Epithelial cell of proximal tubule (primary cell): Measurements from ENCODE around the gene CMTM8. TPM values are rescaled to one million over a fixed set of nuclear protein-coding genes. Genes with fewer than 3 reads are reported as not detected.

Experiments
- DNase-seq: peaks from one replicate; pipeline ENCODE4 v3.0.0-alpha.2; 2011; ENCODE audit warnings: low read depth
- H3K4me3 ChIP-seq: 2 replicates; pipeline ENCODE4 v1.5.1; 2011; ENCODE audit warnings: low read depth, mild to moderate bottlenecking, low read length
- total RNA-seq: library from RNA; depleted of rRNA; stranded (reverse); fragments of >200 nt; gene quantifications from 2 replicates; pipeline ENCODE4 v1.2.3, GENCODE V29; 2015
- TF ChIP-seq, protein P1 (sequence below): conservative IDR thresholded peaks from 2 replicates; pipeline ENCODE4 v1.5.1; 2012; ENCODE audit warnings: low read depth, mild to moderate bottlenecking, low read length

The CMTM8 gene
- total RNA-seq, 1 donor from 2014 or later = 9.2 TPM

DNA sequence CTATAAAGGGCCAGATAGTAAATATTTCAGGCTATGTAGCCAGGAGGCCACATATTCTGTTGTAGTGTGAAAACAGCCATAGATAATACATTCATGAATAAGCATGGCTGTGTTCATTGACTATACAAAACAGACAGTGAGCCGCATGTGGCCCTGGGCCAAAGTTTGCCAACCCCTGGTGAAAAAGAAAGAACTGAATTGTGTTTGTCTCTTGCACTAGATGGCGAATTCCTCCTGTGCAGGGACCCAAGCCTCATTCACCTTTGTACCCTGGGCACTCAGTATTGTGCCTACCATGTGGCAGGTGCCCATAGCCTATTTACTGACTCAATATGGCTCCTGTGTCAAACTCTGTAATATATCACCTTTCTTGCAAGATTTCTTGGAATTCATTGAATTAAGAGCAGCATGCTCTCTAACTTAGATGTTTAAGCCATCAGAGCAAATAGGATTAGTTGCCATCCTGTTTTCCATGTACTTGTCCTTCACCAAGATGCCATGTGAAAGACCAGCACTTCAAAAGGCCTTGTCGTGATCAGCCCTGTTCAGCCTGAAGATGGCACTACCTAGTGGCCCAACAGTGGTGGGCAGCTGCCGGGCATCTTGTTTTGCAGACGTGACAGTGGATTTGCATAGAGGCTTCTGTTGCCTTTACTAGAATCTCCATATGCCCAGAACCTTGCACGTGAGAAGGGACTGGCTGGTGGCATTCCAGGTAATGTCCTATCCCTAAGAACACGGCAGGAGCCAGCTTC lies 102.3 kb downstream of the CMTM8 start:
- TF ChIP-seq, protein P1, sequence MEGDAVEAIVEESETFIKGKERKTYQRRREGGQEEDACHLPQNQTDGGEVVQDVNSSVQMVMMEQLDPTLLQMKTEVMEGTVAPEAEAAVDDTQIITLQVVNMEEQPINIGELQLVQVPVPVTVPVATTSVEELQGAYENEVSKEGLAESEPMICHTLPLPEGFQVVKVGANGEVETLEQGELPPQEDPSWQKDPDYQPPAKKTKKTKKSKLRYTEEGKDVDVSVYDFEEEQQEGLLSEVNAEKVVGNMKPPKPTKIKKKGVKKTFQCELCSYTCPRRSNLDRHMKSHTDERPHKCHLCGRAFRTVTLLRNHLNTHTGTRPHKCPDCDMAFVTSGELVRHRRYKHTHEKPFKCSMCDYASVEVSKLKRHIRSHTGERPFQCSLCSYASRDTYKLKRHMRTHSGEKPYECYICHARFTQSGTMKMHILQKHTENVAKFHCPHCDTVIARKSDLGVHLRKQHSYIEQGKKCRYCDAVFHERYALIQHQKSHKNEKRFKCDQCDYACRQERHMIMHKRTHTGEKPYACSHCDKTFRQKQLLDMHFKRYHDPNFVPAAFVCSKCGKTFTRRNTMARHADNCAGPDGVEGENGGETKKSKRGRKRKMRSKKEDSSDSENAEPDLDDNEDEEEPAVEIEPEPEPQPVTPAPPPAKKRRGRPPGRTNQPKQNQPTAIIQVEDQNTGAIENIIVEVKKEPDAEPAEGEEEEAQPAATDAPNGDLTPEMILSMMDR = peak; percentile 48
- no peak overlapping the region for H3K4me3 ChIP-seq
- DNase-seq = no peak

GRCh38 chr3:32347343-32348125 lies 109.1 kb downstream of the CMTM8 start:
- H3K4me3 ChIP-seq = no peak overlapping the region
- DNase-seq = no peak
- TF ChIP-seq, protein P1 = no peak

DNA sequence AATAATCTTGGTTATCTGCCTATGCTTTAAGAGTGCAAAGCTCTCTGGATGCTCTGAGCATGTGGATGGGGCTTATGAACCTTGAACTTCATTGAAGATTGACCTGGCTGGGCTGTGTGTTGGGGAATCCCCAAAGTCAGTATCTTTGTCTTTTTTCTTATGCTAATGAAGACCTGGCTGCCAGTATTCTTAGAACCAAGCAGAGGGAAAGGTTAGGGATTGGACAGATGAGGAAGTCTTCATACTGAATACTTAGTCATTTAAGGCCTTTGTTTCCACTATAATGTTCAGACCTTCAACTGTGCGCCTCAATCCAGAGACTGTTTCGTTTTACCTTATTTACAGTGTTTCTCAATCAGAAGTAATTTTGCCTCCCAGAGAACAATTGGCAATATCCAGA lies 110.7 kb downstream of the CMTM8 start:
- TF ChIP-seq, protein P1 = no peak
- H3K4me3 ChIP-seq = no peak overlapping the region
- no peak for DNase-seq

DNA sequence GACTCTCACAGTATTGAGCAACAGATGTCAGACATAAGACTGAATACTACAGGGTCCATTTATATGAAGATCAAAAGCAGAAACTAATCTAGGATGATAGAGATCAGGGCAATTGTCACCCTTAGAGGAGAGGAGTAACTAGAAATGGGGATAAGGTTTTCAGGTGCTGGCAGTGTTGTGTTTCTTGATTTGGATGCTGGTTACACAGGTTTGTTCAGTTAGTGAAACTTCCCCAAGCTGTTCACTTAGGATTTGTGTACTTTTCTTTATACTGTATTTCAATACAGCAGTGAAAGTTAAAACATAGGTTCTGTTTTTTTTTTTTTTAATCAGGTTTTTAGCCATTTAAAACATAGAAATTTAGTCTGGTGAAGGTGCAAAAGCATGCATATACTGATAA lies 114.1 kb downstream of the CMTM8 start:
- DNase-seq = no peak
- TF ChIP-seq, protein P1 = no peak
- no peak overlapping the region for H3K4me3 ChIP-seq

GRCh38 chr3:32353351-32353750 lies 114.9 kb downstream of the CMTM8 start:
- DNase-seq = no peak
- H3K4me3 ChIP-seq = no peak overlapping the region
- TF ChIP-seq, protein P1 = no peak

DNA sequence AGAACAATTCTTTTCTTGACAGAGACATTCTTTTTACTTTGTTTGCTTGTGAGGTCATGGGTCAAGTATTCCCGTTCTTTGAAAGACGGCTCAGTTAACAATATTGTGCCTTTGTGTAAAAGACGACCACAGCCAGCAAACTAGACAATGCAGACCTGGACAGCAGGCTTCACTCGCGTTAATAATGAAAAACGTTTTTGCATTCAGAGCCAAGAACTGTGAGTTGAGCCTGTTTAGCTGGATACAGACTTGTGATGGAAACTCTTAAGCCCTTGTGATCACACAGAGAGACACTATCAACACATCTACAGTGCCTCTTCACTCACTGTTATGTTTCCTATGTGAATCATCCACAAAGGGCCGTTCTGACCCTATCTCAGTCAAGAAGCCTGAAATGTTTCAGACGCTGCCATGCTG lies 115.9 kb downstream of the CMTM8 start:
- no peak overlapping the region for H3K4me3 ChIP-seq
- TF ChIP-seq, protein P1 = no peak
- no peak for DNase-seq
